ENCODE results near the gene CNTNAP2. TPM values are rescaled to one million over a fixed set of nuclear protein-coding genes. Genes with fewer than 3 reads are reported as not detected.

The CNTNAP2 gene
- total and polyA plus RNA-seq, 2 of the 8 experiments (the other 6 are each of a cell fraction or from before 2014, with no cell fraction given) = 27.9 to 71.0 TPM

- Histone ChIP-seq H2BK15ac (ENCODE audit: low read length) (no peak overlapping the region), H4K5ac (ENCODE audit: insufficient read length, low read depth, low read length) (no peak overlapping the region), H4K20me1 (replicated peaks in 1 of 2; ENCODE audit: control insufficient read depth in 1 of 2, insufficient read depth in 2 of 2, low read length in 2 of 2) (no peaks in the 10 kb centered on the region), H3K36me3 (ENCODE audit: control insufficient read depth in 2 of 4, insufficient read depth in 4 of 4, low read length in 3 of 4) (no peaks in the 10 kb centered on the region), H3K9me3 (ENCODE audit: insufficient read depth in 2 of 2, low read depth in 1 of 2, low read length in 1 of 2) (no peaks in the 10 kb centered on the region), H2BK12ac (ENCODE audit: low read depth, low read length) (no peak overlapping the region), H3K4ac (replicated peaks; ENCODE audit: insufficient read length, low read depth, low read length) (no peak overlapping the region), H3K4me1 (replicated peaks in 1 of 4; ENCODE audit: control insufficient read depth in 3 of 4, insufficient read depth in 4 of 4, low read length in 3 of 4) (no peaks in the 10 kb centered on the region), H3K79me2 (ENCODE audit: control insufficient read depth in 1 of 2, insufficient read depth in 2 of 2, low read length in 2 of 2) (no peaks in the 10 kb centered on the region), H3K18ac (ENCODE audit: extremely low read depth, low read length) (no peak overlapping the region), H3K56ac (replicated peaks; ENCODE audit: insufficient read length, low read depth, low read length) (no peak overlapping the region), H4K8ac (ENCODE audit: extremely low read depth, insufficient read depth, low read length) (no peak overlapping the region), H2AK5ac (ENCODE audit: low read depth, low read length) (no peak overlapping the region), H3K14ac (ENCODE audit: insufficient read length) (no peak overlapping the region), H3K27me3 (replicated peaks in 1 of 4; ENCODE audit: control insufficient read depth in 3 of 4, extremely low read depth in 1 of 4, insufficient read depth in 3 of 4, low read length in 3 of 4) (no peaks in the 10 kb centered on the region), H3K9ac (replicated peaks in 1 of 4; ENCODE audit: extremely low read depth in 1 of 4, low read depth in 3 of 4, low read length in 3 of 4) (no peak overlapping the region), H3K23me2 (ENCODE audit: low read depth, low read length) (no peaks in the 10 kb centered on the region), H3K4me2 (ENCODE audit: insufficient read depth in 1 of 2, low read depth in 2 of 2, low read length in 2 of 2) (no peak overlapping the region), H2BK120ac (replicated peaks; ENCODE audit: low read depth, low read length) (no peak overlapping the region), H2AFZ (ENCODE audit: low read length) (no peak overlapping the region), H4K91ac (replicated peaks; ENCODE audit: insufficient read length, low read length) (no peak overlapping the region), H2BK20ac (ENCODE audit: low read length) (no peak overlapping the region), H3K79me1 (ENCODE audit: low read depth, low read length) (no peaks in the 10 kb centered on the region), H3K27ac (ENCODE audit: low read depth, low read length) (no peak overlapping the region), H3K23ac (ENCODE audit: insufficient read length) (no peak overlapping the region), H3K4me3 (ENCODE audit: extremely low read depth in 1 of 4, insufficient read depth in 2 of 4, low read depth in 3 of 4, low read length in 4 of 4) (no peak overlapping the region), H2BK5ac (ENCODE audit: low read depth, low read length) (no peak overlapping the region)
- CTCF ChIA-PET (ENCODE audit: partially characterized antibody) = no interaction called here
- WGBS, 2 experiments (ENCODE audit: extremely low coverage in 1 of 2, insufficient coverage in 1 of 2, insufficient read length in 1 of 2, insufficient replicate concordance in 2 of 2, low coverage in 1 of 2, low lambda C conversion rate in 2 of 2, missing lambda C conversion rate in 1 of 2) = 96% methylated on average over 1 of the region's 1 CpG; no CpG with 5 or more reads in 1 of the 2 experiments
- TF ChIP-seq ATF3 (IDR thresholded peaks at IDR 0.05; ENCODE audit: insufficient read depth, low read depth, low read length) (no peak), KDM1A (IDR thresholded peaks at IDR 0.05; ENCODE audit: borderline replicate concordance, low read length) (no peak), GABPA (IDR thresholded peaks at IDR 0.05; ENCODE audit: borderline replicate concordance, insufficient read depth, low read length) (no peak), SIN3A (conservative IDR thresholded peaks at IDR 0.05 in 1 of 2, IDR thresholded peaks at IDR 0.05 in 1 of 2; ENCODE audit: low read depth in 1 of 2, low read length in 2 of 2) (no peak), SUZ12 (IDR thresholded peaks at IDR 0.05; ENCODE audit: low read length) (no peak), ASH2L (IDR thresholded peaks at IDR 0.05; ENCODE audit: low read length) (no peak), CBX8 (IDR thresholded peaks at IDR 0.05; ENCODE audit: borderline replicate concordance, low read depth, low read length) (no peak), RAD21 (IDR thresholded peaks at IDR 0.05 in 1 of 2, conservative IDR thresholded peaks at IDR 0.05 in 1 of 2; ENCODE audit: low read depth in 2 of 2, low read length in 2 of 2) (no peak), JUN (IDR thresholded peaks at IDR 0.05; ENCODE audit: low read depth, low read length) (no peak), RXRA (IDR thresholded peaks at IDR 0.05; ENCODE audit: insufficient read depth, low read depth, low read length) (no peak), EZH2 (IDR thresholded peaks at IDR 0.05; ENCODE audit: low read depth, low read length, severe bottlenecking) (no peak)
- FAIRE-seq (no peak), DNase-seq (ENCODE audit: low read depth in 1 of 2, low spot score in 2 of 2) (no peak)
- POLR2A ChIA-PET (ENCODE audit: partially characterized antibody) = no interaction called here
Observed at GRCh38 chr7:146740039-146740438, 623.4 kb downstream of the CNTNAP2 start.
